Activated T-cell treated with anti-CD3 and anti-CD28 coated beads for 24 hours (primary cell): ENCODE measurements around the gene OPA1.

Source experiments
- DNase-seq: peaks from one replicate; pipeline ENCODE4 v3.0.0-alpha.2; 2020; ENCODE audit warnings: low read depth

The OPA1 gene

GRCh38 chr3:193708270-193708669 lies 115.3 kb downstream of the OPA1 start:
- no peak for DNase-seq

- DNase-seq, result no peak
These were observed 117.5 kb downstream of the OPA1 start for GRCh38 chr3:193710286-193711165.

GRCh38 chr3:193711166-193711485 lies 118.1 kb downstream of the OPA1 start:
- DNase-seq, result no peak

GRCh38 chr3:193711523-193711963 lies 118.5 kb downstream of the OPA1 start:
- DNase-seq, result no peak

GRCh38 chr3:193711964-193712598 lies 119.1 kb downstream of the OPA1 start:
- DNase-seq, result no peak

GRCh38 chr3:193712938-193713337 lies 119.9 kb downstream of the OPA1 start:
- DNase-seq, result no peak

GRCh38 chr3:193714523-193715137 lies 121.6 kb downstream of the OPA1 start:
- no peak for DNase-seq

GRCh38 chr3:193716150-193716549 lies 123.1 kb downstream of the OPA1 start:
- no peak for DNase-seq

GRCh38 chr3:193719735-193720134 lies 126.7 kb downstream of the OPA1 start:
- no peak for DNase-seq

- no peak for DNase-seq
These were observed 127.2 kb downstream of the OPA1 start for GRCh38 chr3:193720169-193720568.

GRCh38 chr3:193722566-193722965 lies 129.6 kb downstream of the OPA1 start:
- DNase-seq, result no peak

- DNase-seq, result no peak
These were observed 134.1 kb downstream of the OPA1 start for GRCh38 chr3:193727089-193727488.

GRCh38 chr3:193728429-193729087 lies 135.6 kb downstream of the OPA1 start:
- no peak for DNase-seq

- DNase-seq, result no peak
These were observed 136.1 kb downstream of the OPA1 start for GRCh38 chr3:193729088-193729465.

- DNase-seq, result no peak
These were observed 136.6 kb downstream of the OPA1 start for GRCh38 chr3:193729601-193730000.

- no peak for DNase-seq
These were observed 137.5 kb downstream of the OPA1 start for GRCh38 chr3:193730511-193730910.

- no peak for DNase-seq
These were observed 138.0 kb downstream of the OPA1 start for GRCh38 chr3:193730976-193731375.

GRCh38 chr3:193731656-193732055 lies 138.6 kb downstream of the OPA1 start:
- DNase-seq, result no peak

GRCh38 chr3:193732391-193732790 lies 139.4 kb downstream of the OPA1 start:
- DNase-seq, result no peak

GRCh38 chr3:193732827-193733226 lies 139.8 kb downstream of the OPA1 start:
- DNase-seq, result no peak

- no peak for DNase-seq
These were observed 141.8 kb downstream of the OPA1 start for GRCh38 chr3:193734737-193735366.

- no peak for DNase-seq
These were observed 142.8 kb downstream of the OPA1 start for GRCh38 chr3:193735850-193736249.
